Sigmoid colon (tissue), 4 donors: Measurements from ENCODE around the gene IARS1.

Experiments used
- EP300 ChIP-seq, 4 donors: sonication (generic); formaldehyde crosslinking; IDR thresholded peaks; one replicate each; pipeline ENCODE4 v1.6.1; 2017; ENCODE audit warnings: antibody characterized with exemption in 4 of 4
- TF ChIP-seq, protein P1 (sequence below), 4 experiments: fragments of 450-650 bp in 3 of 4; fragments of 200-600 bp in 1 of 4; IDR thresholded peaks; one replicate each; pipeline ENCODE4 v1.5.1; 2016 to 2019; ENCODE audit warnings: antibody characterized with exemption in 4 of 4, mild to moderate bottlenecking in 3 of 4, moderate library complexity in 2 of 4

DNA sequence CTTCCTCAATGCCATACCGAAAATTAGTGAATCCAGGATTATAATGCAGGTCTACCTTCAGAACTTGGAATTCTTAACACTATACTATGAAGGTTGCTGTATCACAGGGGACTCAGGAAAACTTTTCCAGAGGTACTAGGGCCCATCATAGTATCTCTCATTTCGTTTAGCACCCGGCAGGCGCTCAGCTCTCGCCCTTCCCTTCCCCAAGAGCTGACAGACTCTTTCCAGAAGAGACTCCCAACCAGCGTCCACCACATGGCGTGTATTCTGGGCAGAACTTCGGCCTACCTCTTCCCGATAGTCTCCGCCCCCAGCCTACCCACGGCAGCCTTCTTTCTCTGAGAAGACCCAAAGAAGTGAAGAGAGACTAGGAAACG is 31.4 kb upstream of the IARS1 start:
- TF ChIP-seq, protein P1, sequence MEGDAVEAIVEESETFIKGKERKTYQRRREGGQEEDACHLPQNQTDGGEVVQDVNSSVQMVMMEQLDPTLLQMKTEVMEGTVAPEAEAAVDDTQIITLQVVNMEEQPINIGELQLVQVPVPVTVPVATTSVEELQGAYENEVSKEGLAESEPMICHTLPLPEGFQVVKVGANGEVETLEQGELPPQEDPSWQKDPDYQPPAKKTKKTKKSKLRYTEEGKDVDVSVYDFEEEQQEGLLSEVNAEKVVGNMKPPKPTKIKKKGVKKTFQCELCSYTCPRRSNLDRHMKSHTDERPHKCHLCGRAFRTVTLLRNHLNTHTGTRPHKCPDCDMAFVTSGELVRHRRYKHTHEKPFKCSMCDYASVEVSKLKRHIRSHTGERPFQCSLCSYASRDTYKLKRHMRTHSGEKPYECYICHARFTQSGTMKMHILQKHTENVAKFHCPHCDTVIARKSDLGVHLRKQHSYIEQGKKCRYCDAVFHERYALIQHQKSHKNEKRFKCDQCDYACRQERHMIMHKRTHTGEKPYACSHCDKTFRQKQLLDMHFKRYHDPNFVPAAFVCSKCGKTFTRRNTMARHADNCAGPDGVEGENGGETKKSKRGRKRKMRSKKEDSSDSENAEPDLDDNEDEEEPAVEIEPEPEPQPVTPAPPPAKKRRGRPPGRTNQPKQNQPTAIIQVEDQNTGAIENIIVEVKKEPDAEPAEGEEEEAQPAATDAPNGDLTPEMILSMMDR (IDR thresholded peaks at IDR 0.05): no peak
- TF ChIP-seq EP300 (IDR thresholded peaks at IDR 0.05): no peak
